Measurements from ENCODE around the gene CES4A.
"Not testable (repeated sequence)": the region's sequence is repeated elsewhere in the genome, so short reads cannot be mapped to it uniquely, and the experiment has no call there.

The CES4A gene

GRCh38 chr16:66993558-66993957 is 5.2 kb downstream of the CES4A start:
- DNase-seq: not testable (repeated sequence)

- DNase-seq: no peak
These were observed 8.1 kb downstream of the CES4A start for GRCh38 chr16:66996324-66996982.

- no peak for DNase-seq
These were observed 8.6 kb downstream of the CES4A start for GRCh38 chr16:66996983-66997358.

- DNase-seq: peak; percentile 89
These were observed 12.3 kb downstream of the CES4A start for GRCh38 chr16:67000384-67001351.

GRCh38 chr16:67001726-67002125 is 13.3 kb downstream of the CES4A start:
- no peak for DNase-seq

GRCh38 chr16:67006930-67007658 is 18.7 kb downstream of the CES4A start:
- no peak for DNase-seq

- DNase-seq: no peak
These were observed 20.8 kb downstream of the CES4A start for GRCh38 chr16:67009158-67009557.

- DNase-seq: no peak
These were observed 22.9 kb downstream of the CES4A start for GRCh38 chr16:67011274-67011673.

- peak; percentile 87 for DNase-seq
These were observed 24.9 kb downstream of the CES4A start for GRCh38 chr16:67013233-67013822.

GRCh38 chr16:67013823-67014633 is 25.6 kb downstream of the CES4A start:
- peak; percentile 86 for DNase-seq

- peak; percentile 35 for DNase-seq
These were observed 26.4 kb downstream of the CES4A start for GRCh38 chr16:67014634-67015312.

GRCh38 chr16:67015313-67015731 is 26.9 kb downstream of the CES4A start:
- DNase-seq: peak; percentile 38

GRCh38 chr16:67016143-67016542 is 27.8 kb downstream of the CES4A start:
- no peak for DNase-seq

GRCh38 chr16:67016681-67017420 is 28.5 kb downstream of the CES4A start:
- DNase-seq: no peak

GRCh38 chr16:67017421-67017750 is 29.0 kb downstream of the CES4A start:
- no peak for DNase-seq

- DNase-seq: peak; percentile 95
These were observed 29.6 kb downstream of the CES4A start for GRCh38 chr16:67017810-67018488.

- DNase-seq: no peak
These were observed 30.8 kb downstream of the CES4A start for GRCh38 chr16:67019171-67019570.

- DNase-seq: no peak
These were observed 32.9 kb downstream of the CES4A start for GRCh38 chr16:67021321-67021720.

GRCh38 chr16:67022531-67023214 is 34.3 kb downstream of the CES4A start:
- no peak for DNase-seq

- DNase-seq: no peak
These were observed 35.3 kb downstream of the CES4A start for GRCh38 chr16:67023689-67024088.
